K562 (cell line): Measurements from ENCODE around the gene POU2F3. TPM values are rescaled to one million over a fixed set of nuclear protein-coding genes. Genes with fewer than 3 reads are reported as not detected.

Source experiments
- ASH1L ChIP-seq: fragments of 450-650 bp; IDR thresholded peaks from 2 replicates; pipeline ENCODE4 v1.6.1; 2018; ENCODE audit warnings: borderline replicate concordance, mild to moderate bottlenecking, low read depth; ENCODE audit not compliant: partially characterized antibody
- DEAF1 ChIP-seq: fragments of 450-650 bp; formaldehyde crosslinking; IDR thresholded peaks from 2 replicates; pipeline ENCODE4 v1.4.0; 2020; ENCODE audit warnings: mild to moderate bottlenecking, moderate library complexity
- FOS ChIP-seq: IDR thresholded peaks from 3 replicates; pipeline ENCODE4 v1.6.1; 2011; ENCODE audit not compliant: insufficient read length; ENCODE audit errors: extremely low read depth
- KLF16 ChIP-seq: IDR thresholded peaks from 2 replicates; pipeline ENCODE4 v1.6.1; 2016; ENCODE audit warnings: antibody characterized with exemption
- MECOM ChIP-seq: fragments of 250-450 bp; sonication (Bioruptor Pico); IDR thresholded peaks from 2 replicates; pipeline ENCODE4 v1.8.0; 2022; ENCODE audit warnings: inconsistent platforms
- NFE2L1 ChIP-seq: fragments of 450-650 bp; IDR thresholded peaks from 2 replicates; pipeline ENCODE4 v1.6.1; 2016; ENCODE audit warnings: missing genetic modification characterization, low read depth, mild to moderate bottlenecking, missing compliant biosample characterization, moderate library complexity, borderline replicate concordance
- TAF15 ChIP-seq: fragments of 200-400 bp; formaldehyde crosslinking; IDR thresholded peaks from 2 replicates; pipeline ENCODE4 v1.6.1; 2017; ENCODE audit warnings: mild to moderate bottlenecking, low read depth, low read length, moderate library complexity
- TRIM28 ChIP-seq: fragments of 450-650 bp; IDR thresholded peaks from 2 replicates; pipeline ENCODE4 v1.6.1; 2017
- YY1 ChIP-seq, 3 experiments: IDR thresholded peaks; 2 replicates each; pipeline ENCODE4 v1.6.1; 2011; ENCODE audit warnings: low read length in 2 of 3, mild to moderate bottlenecking in 2 of 3, moderate library complexity in 2 of 3, borderline replicate concordance in 1 of 3, control low read depth in 1 of 3, low read depth in 1 of 3; ENCODE audit not compliant: insufficient read depth in 3 of 3, insufficient replicate concordance in 2 of 3, control insufficient read depth in 1 of 3, insufficient read length in 1 of 3; ENCODE audit errors: extremely low read depth in 1 of 3
- ZEB2 ChIP-seq: fragments of 450-650 bp; IDR thresholded peaks from 2 replicates; pipeline ENCODE4 v1.6.1; 2016
- ZNF586 ChIP-seq: fragments of 450-650 bp; formaldehyde crosslinking; conservative IDR thresholded peaks from 2 replicates; pipeline ENCODE4 v1.4.0; 2020; ENCODE audit warnings: mild to moderate bottlenecking, moderate library complexity
- polyA plus RNA-seq, 8 experiments: library from polyadenylated mRNA; depleted of rRNA in 4 of 8; stranded (reverse) in 5 of 8; unstranded in 3 of 8; fragments of >200 nt; fragmentation: Nextera tagmentation in 2 of 8; fragmentation: Illumina TruSeq in 1 of 8; extraction: Ambion mirVana in 2 of 8; extraction: Trizol in 1 of 8; gene quantifications; 2 replicates each; pipeline versions ENCODE4 v1.2.1 to v1.2.3, GENCODE V29; 2011 to 2014; ENCODE audit warnings: inconsistent platforms in 1 of 8, missing spikeins in 1 of 8
- total RNA-seq, 7 experiments: library from RNA; depleted of rRNA in 6 of 7; stranded (reverse); fragments of >200 nt in 6 of 7; fragmentation: Illumina TruSeq in 2 of 7; extraction: Trizol in 2 of 7; gene quantifications; 2 replicates each; pipeline versions ENCODE4 v1.2.1 to v1.2.3, GENCODE V29; 2011 to 2021; ENCODE audit warnings: low replicate concordance in 1 of 7
- TF ChIP-seq, protein P1 (sequence below), 2 experiments: fragments of 200-800 bp in 1 of 2; sonication (Bioruptor generic) in 1 of 2; sonication (generic) in 1 of 2; formaldehyde crosslinking in 1 of 2; IDR thresholded peaks in 1 of 2; conservative IDR thresholded peaks in 1 of 2; 2 replicates each; pipeline versions ENCODE4 v1.5.0 to v1.6.1; 2016 to 2020; ENCODE audit warnings: missing compliant biosample characterization in 1 of 2, missing genetic modification characterization in 1 of 2, missing genetic modification reagents in 1 of 2
- TF ChIP-seq, protein P2 (sequence below): fragments of 450-650 bp; formaldehyde crosslinking; IDR thresholded peaks from 2 replicates; pipeline ENCODE4 v1.4.0; 2020; ENCODE audit warnings: mild to moderate bottlenecking, mixed read lengths

The POU2F3 gene
- total and polyA plus RNA-seq, 9 of the 15 experiments (the other 6 are each of a cell fraction or from before 2014, with no cell fraction given) = not detected

DNA sequence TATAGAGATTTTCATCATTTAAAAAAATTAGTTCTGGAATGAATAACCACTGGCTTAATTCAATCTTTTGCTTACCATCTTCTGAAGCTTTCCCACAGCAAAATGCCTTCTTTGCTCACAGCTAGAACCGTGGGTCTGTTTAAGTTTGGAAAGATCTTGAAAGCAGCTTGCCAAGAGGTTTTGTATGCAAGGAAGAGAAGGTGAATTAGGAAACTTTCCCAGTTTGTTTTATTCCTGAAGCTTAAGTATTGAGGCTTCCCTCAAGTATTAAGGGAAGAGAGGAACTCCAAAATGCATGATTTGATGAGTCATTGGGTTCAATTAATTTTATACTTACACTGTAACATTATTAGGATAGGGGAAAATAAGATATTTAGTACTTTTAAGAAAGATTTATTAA, 94.4 kb downstream of the POU2F3 start (continued):
- TF ChIP-seq DEAF1 (CRISPR knock-in tag) (no peak), YY1 (IDR thresholded peaks at IDR 0.05; ENCODE audit: borderline replicate concordance in 1 of 3, control insufficient read depth in 1 of 3, extremely low read depth in 1 of 3, insufficient read depth in 3 of 3, insufficient read length in 1 of 3, insufficient replicate concordance in 2 of 3, low read depth in 1 of 3, low read length in 2 of 3) (no peak), TRIM28 (no peak), KLF16 (no peak), ASH1L (no peak), ZEB2 (no peak), MECOM (CRISPR knock-in tag) (no peak), ZNF586 (CRISPR knock-in tag) (no peak), TAF15 (no peak), NFE2L1 (tag) (no peak), FOS (no peak)
- TF ChIP-seq, protein P1, sequence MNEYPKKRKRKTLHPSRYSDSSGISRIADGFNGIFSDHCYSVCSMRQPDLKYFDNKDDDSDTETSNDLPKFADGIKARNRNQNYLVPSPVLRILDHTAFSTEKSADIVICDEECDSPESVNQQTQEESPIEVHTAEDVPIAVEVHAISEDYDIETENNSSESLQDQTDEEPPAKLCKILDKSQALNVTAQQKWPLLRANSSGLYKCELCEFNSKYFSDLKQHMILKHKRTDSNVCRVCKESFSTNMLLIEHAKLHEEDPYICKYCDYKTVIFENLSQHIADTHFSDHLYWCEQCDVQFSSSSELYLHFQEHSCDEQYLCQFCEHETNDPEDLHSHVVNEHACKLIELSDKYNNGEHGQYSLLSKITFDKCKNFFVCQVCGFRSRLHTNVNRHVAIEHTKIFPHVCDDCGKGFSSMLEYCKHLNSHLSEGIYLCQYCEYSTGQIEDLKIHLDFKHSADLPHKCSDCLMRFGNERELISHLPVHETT (CRISPR knock-in tag; conservative IDR thresholded peaks at IDR 0.05 in 1 of 2, IDR thresholded peaks at IDR 0.05 in 1 of 2) = no peak
- TF ChIP-seq, protein P2, sequence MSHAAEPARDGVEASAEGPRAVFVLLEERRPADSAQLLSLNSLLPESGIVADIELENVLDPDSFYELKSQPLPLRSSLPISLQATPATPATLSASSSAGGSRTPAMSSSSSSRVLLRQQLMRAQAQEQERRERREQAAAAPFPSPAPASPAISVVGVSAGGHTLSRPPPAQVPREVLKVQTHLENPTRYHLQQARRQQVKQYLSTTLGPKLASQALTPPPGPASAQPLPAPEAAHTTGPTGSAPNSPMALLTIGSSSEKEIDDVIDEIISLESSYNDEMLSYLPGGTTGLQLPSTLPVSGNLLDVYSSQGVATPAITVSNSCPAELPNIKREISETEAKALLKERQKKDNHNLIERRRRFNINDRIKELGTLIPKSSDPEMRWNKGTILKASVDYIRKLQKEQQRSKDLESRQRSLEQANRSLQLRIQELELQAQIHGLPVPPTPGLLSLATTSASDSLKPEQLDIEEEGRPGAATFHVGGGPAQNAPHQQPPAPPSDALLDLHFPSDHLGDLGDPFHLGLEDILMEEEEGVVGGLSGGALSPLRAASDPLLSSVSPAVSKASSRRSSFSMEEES (CRISPR knock-in tag) = no peak
